GM21825 (cell line): ENCODE measurements around the gene KRTDAP.
A peak's percentile ranks its signal among the peaks of the same experiment; 100 is the strongest.
"Not testable (repeated sequence)": the region's sequence is repeated elsewhere in the genome, so short reads cannot be mapped to it uniquely, and the experiment has no call there.

ENCODE experiments used
- ATAC-seq: cut with Tn5 transposase; IDR thresholded peaks from one replicate; pipeline ENCODE4 v1.9.1; 2021; ENCODE audit warnings: mild to moderate bottlenecking, moderate library complexity; ENCODE audit not compliant: unreplicated experiment

KRTDAP gene

DNA sequence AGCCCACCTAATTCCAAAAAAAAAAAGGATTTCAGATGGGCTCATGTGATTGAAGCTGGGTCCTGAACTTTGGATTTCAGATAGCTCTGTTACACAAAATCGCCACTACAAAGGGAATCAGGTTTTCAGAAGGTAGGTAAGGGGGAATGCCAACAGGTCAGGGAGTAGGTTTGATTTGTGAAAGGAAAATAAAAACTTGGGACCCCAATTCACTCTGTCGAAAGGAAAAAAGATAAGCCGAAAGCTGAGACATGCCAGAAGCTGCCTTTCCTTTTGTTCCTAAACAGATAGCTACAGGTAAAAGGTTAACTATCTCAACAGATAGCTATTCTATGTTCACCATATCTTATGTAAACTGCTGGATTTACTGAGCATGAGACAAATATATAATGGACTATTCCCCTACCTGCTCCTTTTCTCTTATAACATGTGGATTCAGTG is 4.0 kb downstream of the KRTDAP start:
- no peak for ATAC-seq

DNA sequence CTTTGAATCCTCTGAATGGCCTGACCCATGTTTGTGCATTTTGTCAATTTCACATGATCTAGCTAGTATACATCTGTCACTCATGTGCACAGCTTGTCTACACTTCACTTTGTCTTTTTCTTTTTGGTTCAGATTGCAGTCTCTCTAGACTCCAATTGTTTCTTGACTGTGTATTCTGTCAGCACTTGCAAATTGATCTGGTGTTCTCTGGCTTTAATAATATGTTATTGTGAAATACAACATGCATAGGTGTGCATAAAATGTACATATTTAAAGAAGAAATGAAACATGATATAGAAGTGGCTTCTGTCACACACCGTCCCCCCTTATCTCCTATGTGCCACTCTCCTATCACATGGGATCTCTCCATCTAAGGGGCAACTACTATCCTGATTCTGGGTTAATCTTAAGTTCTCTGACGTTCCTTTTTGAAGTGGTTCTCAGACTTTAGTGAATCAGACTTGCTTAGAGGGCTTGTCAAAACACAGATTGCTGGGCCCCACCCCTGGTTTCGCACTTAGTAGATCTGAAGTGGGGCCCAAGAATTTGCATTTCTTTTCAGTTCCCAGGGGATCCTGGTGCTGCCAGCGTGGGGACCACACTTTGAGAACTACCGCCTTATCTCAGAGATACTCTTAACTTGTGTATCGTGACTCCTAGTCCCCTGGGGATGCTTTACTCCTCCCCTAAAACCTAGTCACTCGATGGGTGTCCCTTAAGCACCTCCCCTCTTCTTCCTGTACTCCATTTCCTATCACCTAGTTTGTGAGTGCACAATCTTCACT is 5.8 kb downstream of the KRTDAP start:
- ATAC-seq, result peak; percentile 74

DNA sequence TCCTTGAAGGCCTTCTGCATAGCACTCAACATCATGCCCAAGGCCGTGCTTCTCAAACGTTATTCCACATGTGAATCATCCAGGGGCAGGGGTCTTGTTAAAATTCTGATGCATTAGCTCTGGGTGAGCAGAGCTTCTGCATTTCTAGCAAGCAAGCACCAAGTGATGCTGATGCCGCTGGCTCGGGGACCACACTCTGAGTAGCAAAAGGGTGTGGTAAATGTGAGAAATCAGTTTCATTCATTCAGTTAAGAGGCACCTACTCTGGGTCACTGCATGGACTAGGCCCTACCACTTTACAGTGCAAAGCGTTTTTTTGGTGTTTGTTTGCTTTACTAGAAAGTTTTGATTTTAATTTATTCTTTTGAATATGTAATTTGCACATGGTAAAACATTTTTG is 7.2 kb downstream of the KRTDAP start:
- ATAC-seq, result no peak

DNA sequence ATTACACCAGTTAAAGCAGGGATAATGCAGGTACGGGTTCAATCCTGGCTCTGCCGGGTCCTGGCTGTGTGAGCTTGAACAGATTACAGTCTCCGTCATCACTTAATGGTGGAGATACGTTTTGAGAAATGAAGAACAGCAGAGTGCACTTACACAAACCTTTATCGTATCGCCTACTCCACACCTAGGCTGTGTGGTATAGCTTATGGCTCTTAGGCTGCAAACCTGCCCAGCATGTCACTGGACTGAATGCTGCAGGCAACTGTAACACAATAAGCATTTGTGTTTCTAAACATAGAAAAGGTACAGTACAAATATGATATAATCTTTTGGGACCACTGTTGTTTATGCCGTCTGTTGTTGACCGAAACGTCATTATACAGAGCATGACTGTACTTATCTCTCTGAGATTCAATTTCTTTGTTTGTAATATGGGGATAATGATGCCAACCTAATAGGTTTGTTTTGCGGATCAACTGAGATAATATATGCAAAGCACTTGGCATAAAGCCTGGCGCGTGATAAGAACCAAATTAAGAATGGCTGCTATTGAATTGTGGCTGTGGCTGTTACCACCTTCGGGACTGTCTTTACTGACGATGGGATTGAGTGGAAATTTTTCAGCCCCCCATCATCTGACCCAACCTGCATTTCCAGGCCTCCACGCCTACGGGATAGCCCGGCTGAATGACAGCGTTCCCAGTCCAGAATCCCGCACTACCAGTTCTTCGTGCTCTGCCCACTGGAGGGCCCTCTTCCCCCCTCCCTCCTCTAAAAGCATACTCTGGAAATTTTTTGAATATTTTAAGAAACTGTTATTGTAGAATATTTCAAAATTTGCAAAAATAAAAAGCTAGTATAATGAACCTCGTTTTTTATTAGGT is 11.2 kb downstream of the KRTDAP start:
- ATAC-seq, result no peak

DNA sequence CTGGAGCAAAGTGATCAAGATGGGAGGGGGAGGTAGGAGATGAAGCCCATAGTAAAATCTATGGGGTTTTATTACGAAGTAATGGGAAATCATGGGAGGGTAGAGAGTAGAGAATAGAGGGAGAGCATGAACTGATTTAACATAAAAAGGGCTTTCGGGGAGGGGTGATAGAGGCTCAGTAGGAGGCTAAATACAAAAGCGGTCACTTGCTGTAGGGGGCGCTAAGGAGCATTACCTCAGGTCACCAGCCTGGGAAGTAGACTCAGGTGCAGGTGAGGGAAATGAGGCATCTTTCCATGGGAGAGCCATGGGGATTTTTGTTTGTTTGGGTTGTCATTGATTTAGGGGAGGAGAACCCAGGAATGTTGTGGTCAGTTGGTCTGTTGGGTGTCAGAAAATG is 14.1 kb downstream of the KRTDAP start:
- ATAC-seq, result no peak

DNA sequence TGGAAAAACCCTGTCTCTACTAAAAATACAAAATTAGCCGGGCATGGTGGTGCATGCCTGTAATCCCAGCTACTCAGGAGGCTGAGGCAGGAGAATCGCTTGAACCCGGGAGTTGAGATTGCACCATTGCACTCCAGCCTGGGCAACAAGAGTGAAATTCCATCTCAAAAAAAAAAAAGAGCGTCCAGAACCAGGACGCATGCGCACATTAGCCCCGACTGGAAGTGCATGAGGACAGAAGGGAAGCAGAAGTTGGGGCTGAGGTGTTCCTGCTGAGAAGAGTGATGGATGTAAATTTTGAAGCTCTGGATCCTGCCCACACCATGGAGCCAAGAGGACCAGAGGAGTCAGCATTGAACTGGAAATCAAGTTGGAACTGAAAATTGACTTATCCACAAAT is 15.7 kb downstream of the KRTDAP start:
- ATAC-seq, result not testable (repeated sequence)

DNA sequence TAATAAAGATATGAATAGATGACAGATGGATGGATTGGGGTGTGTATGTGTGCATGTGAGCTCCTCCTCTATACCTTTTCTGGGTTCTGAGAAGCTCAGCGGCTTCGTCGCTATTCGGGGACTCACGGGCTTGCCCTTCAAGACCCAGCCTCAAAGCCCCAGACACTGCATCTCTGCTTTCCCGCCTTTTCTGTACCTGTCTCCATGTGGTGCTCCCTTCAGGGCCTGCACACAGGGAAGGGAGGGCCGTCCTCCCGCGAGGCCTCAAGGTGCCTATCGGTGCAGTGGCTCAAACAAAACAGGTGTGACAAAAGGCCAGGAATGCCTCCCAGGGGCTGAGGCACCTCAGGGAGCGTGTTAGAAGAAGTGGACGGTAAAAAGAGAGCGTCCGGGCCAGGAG is 16.2 kb downstream of the KRTDAP start:
- ATAC-seq, result no peak

DNA sequence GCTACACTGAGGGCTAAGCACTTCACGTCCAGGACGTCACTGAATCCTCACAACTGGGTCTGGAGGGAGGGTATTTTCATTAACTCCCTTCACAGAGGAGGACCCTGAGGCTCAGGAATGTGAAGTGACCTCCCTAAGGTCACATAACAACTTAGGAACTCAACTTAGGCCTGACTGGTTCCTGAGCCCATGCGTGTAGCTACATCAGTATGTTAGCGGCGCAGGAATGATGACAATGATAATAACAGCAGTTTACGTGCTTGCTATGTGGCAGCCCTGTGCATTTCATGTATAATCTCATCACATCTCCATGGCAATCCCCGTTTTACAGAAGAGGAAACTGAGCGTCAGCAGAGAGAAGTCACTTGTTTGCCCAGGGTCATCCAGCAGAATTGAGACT is 18.3 kb downstream of the KRTDAP start:
- ATAC-seq, result no peak

DNA sequence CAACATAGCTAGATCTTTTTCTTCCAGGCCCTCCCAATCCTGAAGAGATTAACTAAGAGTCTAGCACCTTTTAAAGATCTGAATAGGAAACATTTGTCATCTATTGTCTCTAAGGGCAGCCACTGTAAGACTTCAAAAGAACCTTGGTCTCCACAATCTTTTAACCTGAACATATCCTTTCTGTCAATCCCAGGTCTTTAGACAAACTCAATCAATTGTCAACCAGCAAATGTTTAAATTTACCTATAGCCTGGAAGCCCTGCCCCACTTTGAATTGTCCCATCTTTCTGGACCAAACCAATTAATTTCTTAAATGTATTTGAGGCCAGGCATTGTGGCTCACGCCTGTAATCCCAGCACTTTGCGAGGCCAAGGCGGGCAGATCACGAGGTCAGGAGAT is 19.2 kb downstream of the KRTDAP start:
- ATAC-seq, result not testable (repeated sequence)

DNA sequence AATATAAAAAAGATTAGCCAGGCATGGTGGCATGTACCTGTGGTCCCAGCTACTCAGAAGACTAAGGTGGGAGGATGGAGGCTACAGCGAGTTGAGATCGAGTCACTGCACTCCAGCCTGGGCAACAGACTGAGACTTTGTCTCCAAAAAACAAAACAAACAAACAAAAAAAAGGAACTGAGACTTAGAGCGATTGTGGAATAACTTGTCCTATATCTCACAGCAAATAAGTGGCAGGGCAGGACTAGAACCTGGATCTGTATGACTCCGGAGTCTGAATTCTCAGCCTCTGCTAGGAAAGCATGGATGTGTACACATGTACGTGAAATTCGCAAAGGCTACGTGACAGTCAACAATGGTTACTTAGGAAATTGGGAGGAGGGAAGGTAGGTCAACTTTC is 20.1 kb downstream of the KRTDAP start:
- ATAC-seq, result no peak

DNA sequence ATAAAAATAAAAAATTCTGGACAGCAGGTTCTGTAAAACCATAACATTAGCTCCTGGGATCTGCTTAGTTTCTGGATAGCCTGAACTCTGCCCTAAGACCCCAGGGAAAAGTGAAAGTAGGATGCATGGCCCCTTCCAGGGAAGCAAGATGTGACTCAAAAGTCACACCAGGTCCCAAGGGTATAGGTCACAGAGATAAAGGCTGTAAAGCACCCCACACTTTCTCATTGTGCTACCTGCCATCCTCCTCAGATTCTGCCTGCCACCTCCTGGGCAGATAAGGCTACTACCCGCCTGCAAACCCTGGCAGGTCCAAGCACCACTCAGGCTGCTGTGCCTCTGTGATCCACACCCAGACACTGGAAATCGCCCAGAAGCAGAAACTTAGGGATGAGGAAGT is 21.6 kb downstream of the KRTDAP start:
- peak; percentile 77 for ATAC-seq

DNA sequence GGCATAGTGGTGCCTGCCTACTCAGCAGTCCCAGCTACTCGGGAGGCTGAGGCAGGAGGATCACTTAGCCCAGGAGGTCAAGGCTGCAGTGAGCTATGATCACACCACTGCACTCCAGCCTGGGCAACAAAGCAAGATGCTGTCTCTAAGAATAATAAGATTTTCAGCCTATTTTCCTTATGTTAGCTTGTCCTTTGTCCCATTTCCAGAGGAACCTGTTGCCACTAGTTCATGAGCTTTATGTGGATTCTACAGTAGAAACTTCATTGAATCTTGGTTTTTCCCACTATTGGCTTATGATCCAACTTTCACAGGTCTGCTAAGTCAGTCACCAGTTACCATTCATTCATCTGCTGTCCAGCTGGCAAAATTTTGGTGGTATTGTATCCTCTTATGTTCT is 24.0 kb downstream of the KRTDAP start:
- ATAC-seq, result no peak

DNA sequence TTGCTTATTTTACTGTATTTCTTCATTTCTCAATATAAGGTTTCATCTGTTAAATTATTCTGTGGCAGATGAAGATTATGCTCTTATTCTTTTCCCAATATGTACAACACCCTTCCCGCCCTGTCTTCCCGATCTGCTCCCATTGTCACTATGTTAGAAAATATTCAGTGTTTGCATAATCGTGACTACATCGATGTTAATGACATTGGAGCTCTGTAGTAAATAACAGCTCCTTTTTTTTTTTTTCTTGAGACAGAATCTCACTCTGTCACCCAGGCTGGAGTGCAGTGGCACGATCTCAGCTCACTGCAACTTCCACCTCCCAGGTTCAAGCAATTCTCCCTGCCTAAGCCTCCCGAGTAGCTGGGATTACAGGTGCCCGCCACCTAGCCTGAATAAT is 27.3 kb downstream of the KRTDAP start:
- not testable (repeated sequence) for ATAC-seq

DNA sequence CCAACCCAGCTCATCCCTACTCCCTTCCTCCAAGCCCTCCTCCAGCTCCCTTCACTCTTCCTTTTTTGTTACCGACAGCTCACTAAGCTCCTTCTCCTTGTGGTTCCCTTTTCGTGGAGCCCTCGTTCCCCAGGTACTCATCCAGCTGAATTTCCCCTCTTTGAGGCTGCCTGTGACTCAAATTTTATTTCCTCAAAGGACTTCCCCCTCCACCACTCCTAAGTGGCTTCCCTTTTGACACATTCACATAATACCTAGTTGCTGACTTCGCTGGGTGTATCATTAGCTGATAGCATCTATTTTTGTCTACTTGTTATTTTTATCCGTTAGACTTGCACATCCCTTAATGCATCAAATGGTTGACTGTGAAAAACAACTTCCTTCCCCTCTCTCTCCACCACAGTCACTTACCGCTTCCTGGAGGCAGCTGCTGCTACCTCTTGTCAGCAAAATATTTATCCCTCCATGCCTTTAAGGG is 27.7 kb downstream of the KRTDAP start:
- peak; percentile 49 for ATAC-seq

DNA sequence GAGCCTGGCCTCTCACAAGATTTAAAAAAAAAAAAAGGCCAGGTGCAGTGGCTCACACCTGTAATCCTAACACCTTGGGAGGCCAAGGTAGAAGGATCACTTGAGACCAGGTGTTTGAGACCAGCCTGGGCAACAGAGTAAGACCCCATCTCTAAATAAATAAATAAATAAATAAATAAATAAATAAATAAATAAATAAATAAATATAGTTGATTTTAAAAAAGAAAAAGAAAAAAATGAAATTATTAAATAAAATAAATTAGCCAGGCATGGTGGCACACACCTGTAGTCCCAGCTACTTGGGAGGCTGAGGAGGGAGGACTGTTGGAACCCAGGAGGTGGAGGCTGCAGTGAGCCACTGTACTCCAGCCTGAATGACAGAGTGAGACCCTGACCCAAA is 28.5 kb downstream of the KRTDAP start:
- not testable (repeated sequence) for ATAC-seq

DNA sequence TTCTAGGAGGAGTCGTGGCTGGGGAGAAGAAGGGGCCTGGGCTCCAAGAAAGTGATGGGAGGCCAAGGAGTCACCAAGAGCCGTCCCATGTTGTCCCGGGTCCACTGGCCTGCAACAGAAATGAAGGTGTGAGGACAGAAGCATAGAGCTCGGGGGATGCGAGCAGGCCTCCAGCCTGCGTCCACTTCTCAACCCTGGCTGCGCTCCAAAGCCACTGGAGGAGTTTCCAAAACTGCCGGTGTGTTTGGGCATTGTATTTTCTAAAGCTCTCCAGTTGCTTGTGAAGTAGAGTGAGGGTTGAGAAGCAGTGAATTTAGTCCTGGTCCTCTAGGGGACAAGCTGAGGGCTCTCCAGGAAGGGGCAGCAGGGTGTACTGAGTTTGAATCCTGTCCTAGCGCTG is 29.2 kb downstream of the KRTDAP start:
- no peak for ATAC-seq

DNA sequence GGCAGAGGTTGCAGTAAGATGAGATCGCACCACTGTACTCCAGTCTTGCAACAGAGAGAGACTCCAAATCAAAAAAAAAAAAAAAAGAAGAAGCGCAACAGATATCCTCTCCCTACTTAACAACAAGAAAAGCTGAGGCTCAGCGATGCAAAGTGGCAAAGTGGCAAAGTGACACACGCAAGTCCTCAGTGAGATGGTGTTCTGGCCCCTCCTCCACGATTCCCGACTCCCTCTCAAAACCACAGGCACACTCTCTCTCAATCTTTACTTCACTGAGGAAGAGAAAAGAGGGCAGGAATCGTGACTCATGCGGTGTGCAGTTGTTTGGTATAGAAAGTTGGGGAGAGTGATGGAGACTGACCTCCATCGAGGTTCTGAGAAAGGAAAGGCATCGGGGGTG is 29.7 kb downstream of the KRTDAP start:
- no peak for ATAC-seq

DNA sequence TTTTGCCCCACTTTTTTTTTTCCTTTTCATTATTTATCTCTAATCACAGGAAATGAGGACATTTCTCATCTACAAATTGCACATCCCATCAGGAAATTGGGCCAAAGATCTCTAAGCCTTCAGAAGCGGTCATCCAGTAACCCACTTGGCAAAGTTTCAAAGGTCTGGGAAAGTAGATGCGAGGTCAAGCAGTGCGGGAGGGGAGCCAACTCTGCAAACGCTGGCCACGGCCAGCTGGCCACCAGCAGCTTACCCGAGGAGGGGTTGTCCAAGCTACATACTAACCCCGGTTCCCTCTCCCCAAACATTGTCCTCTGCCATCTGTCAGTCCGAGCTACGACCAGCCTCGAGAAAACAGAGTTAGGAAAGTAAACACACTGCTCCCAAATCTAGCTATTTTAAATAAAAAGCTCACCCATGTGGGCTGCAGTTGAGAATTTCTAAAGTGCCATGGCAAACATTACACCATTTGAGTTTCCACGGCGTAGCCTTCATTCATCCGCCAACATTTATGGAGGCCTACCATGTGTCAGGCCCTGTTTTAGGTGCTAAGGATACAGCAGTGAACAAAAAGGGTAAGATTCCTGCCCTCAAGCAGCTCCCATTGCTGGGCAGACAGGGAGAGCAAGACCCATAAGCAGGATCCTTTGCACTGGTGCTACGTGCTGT is 30.7 kb downstream of the KRTDAP start:
- no peak for ATAC-seq

DNA sequence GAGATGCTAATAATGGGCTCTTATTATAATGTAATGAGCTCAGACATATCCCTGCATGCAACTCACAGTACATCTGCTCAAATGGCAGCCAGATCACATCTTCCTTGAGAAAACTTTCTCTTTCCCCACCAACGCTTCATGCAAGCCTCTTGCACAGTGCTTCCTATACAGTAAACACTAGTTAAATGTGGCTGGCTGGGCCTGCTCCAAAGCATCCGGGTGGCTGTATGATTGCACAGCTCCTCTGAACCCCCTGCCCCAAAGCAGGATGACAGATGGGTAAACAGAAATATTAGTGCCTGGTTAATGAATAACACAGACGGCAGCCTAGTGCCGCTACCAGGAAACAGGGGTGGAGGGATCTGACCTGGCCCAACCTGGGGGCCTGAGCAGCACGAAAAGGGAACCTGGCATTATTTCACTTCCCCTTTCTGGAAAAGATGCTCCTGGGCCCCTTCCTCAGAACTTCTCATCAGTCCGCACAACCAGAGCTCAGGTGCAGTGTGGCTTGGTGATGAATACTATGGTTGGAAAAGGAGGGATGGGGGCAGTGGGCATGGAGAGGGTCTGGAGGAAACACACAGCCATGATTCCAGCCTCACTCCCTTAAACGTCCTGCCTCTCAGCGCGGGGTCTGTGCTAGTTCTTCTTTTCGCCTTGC is 31.4 kb downstream of the KRTDAP start:
- peak; percentile 40 for ATAC-seq

DNA sequence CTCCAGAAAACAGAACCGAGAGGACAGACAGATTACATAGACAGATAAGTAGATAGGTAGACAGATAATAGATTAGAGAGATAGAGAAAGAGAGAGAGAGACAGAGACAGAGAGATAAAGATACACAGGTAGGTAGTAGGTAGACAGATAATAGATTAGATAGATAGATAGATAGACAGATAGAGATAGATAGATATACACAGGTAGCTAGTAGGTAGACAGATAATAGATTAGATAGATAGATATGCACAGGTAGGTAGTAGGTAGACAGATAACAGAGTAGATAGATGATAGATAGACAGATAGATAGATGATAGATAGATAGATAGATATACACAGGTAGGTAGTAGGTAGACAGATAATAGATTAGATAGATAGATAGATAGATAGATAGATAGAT is 32.1 kb downstream of the KRTDAP start:
- no peak for ATAC-seq

DNA sequence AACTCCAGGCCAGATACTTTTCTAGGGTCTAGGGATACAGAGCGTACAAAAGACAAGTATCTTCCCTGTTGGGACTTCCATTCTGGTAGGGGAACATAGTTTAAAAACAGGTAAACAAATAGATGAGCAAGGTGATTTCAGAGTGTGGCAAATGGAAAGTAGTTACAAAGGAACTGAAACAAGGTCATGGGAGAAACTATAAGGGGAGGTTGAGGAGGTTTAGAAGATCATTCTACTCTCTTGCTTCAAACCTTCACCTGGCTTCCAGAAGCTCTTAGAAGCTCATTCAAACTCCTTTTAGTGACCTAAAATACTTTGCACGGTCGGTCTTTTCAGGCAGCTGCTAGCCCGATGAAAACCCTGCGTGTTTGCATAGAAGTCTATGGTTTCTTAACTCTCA is 33.1 kb downstream of the KRTDAP start:
- ATAC-seq, result no peak
